Activated CD8-positive, alpha-beta memory T cell treated with anti-CD3 and anti-CD28 coated beads, Interleukin-2, amount 10 ng/mL, durations not matched to agents 7 days and 5 days (primary cell): ENCODE data around the gene MACROH2A1. TPM values are rescaled to one million over a fixed set of nuclear protein-coding genes. Genes with fewer than 3 reads are reported as not detected.

Source experiments
- ATAC-seq: fragments of 150-1000 bp; cut with Tn5 transposase; one replicate; pipeline ENCODE4 v1.10.0; 2021; ENCODE audit warnings: moderate library complexity
- CTCF ChIA-PET: fragments of 350-600 bp; sonication (Branson Sonifier 250); formaldehyde crosslinking; loops from one replicate; lab custom pipeline; 2021; ENCODE audit warnings: antibody characterized with exemption; lab: Charles Lee
- DNase-seq: peaks from one replicate; pipeline ENCODE4 v3.0.0-alpha.2; 2020
- H3K27ac Mint-ChIP-seq: one replicate; pipeline ENCODE4 v1.8.0; 2021; ENCODE audit warnings: mild to moderate bottlenecking, mixed read lengths
- H3K27me3 Mint-ChIP-seq: one replicate; pipeline ENCODE4 v1.8.0; 2021; ENCODE audit warnings: mixed read lengths
- H3K36me3 Mint-ChIP-seq: one replicate; pipeline ENCODE4 v1.8.0; 2021; ENCODE audit warnings: mild to moderate bottlenecking, mixed read lengths
- H3K4me1 Mint-ChIP-seq: one replicate; pipeline ENCODE4 v1.8.0; 2021; ENCODE audit warnings: mixed read lengths
- H3K4me3 Mint-ChIP-seq: one replicate; pipeline ENCODE4 v1.8.0; 2021; ENCODE audit warnings: mild to moderate bottlenecking, moderate library complexity, mixed read lengths
- H3K9me3 Mint-ChIP-seq: one replicate; pipeline ENCODE4 v1.8.0; 2022; ENCODE audit warnings: low read depth, mixed read lengths
- total RNA-seq, 2 experiments: library from RNA; stranded (reverse); gene quantifications; one replicate each; pipeline ENCODE4 v1.2.3, GENCODE V29; 2021

Gene MACROH2A1
- total RNA-seq, 2 experiments from 2014 or later = 281 to 327 TPM

GRCh38 chr5:135400866-135401265 lies 1.8 kb upstream of the MACROH2A1 start:
- no peak overlapping the region for H3K4me3 Mint-ChIP-seq
- no peak for ATAC-seq
- H3K27me3 Mint-ChIP-seq = peaks cover 17% of the 10 kb centered on the region
- H3K4me1 Mint-ChIP-seq = peaks cover 33% of the 10 kb centered on the region
- no peak for DNase-seq
- H3K36me3 Mint-ChIP-seq = peaks cover 5% of the 10 kb centered on the region
- no peak overlapping the region for H3K27ac Mint-ChIP-seq
- no peaks in the 10 kb centered on the region for H3K9me3 Mint-ChIP-seq
- CTCF ChIA-PET = interaction anchor here (4.9 kb wide), 1 partner anchor 24 kb away, joined by 22 read pairs; no protein-coding TSS in a partner anchor

GRCh38 chr5:135399794-135400542 lies 937 bp upstream of the MACROH2A1 start:
- peaks cover 12% of the 10 kb centered on the region for H3K27me3 Mint-ChIP-seq
- H3K27ac Mint-ChIP-seq = peak overlapping the region; percentile 87
- H3K9me3 Mint-ChIP-seq = no peaks in the 10 kb centered on the region
- CTCF ChIA-PET = interaction anchor here (1.3 to 4.9 kb wide), 2 partner anchors 25 to 496 kb away, joined by 3 to 22 read pairs; no protein-coding TSS in a partner anchor
- DNase-seq (no peak), ATAC-seq (no peak)
- H3K4me1 Mint-ChIP-seq = peaks cover 40% of the 10 kb centered on the region
- peaks cover 5% of the 10 kb centered on the region for H3K36me3 Mint-ChIP-seq
- peak overlapping the region; percentile 79 for H3K4me3 Mint-ChIP-seq

GRCh38 chr5:135398160-135398854 lies 724 bp downstream of the MACROH2A1 start:
- H3K27me3 Mint-ChIP-seq = peaks cover 10% of the 10 kb centered on the region
- peak overlapping the region; percentile 85 for H3K4me3 Mint-ChIP-seq
- DNase-seq (peak; percentile 77), ATAC-seq (peak; percentile 49)
- H3K27ac Mint-ChIP-seq = peak overlapping the region; percentile 87
- peaks cover 55% of the 10 kb centered on the region for H3K4me1 Mint-ChIP-seq
- peaks cover 8% of the 10 kb centered on the region for H3K36me3 Mint-ChIP-seq
- no peaks in the 10 kb centered on the region for H3K9me3 Mint-ChIP-seq
- CTCF ChIA-PET = interaction anchor here (4.9 kb wide), 1 partner anchor 27 kb away, joined by 22 read pairs; no protein-coding TSS in a partner anchor

- H3K4me3 Mint-ChIP-seq = peak overlapping the region; percentile 85
- peaks cover 9% of the 10 kb centered on the region for H3K27me3 Mint-ChIP-seq
- H3K9me3 Mint-ChIP-seq = no peaks in the 10 kb centered on the region
- peaks cover 18% of the 10 kb centered on the region for H3K36me3 Mint-ChIP-seq
- H3K4me1 Mint-ChIP-seq = peaks cover 67% of the 10 kb centered on the region
- peak overlapping the region; percentile 35 for H3K27ac Mint-ChIP-seq
- no peak for DNase-seq
- ATAC-seq = no peak
- CTCF ChIA-PET = interaction anchor here (2.4 kb wide), 1 partner anchor 29 kb away, joined by 6 read pairs; no protein-coding TSS in a partner anchor
These were observed 1.9 kb downstream of the MACROH2A1 start for GRCh38 chr5:135397084-135397483.

- Mint-ChIP-seq H3K4me1 (peaks cover 73% of the 10 kb centered on the region), H3K27ac (no peak overlapping the region), H3K36me3 (peaks cover 23% of the 10 kb centered on the region), H3K9me3 (no peaks in the 10 kb centered on the region), H3K4me3 (no peak overlapping the region), H3K27me3 (peaks cover 4% of the 10 kb centered on the region)
- ATAC-seq = no peak
- DNase-seq = no peak
- CTCF ChIA-PET = interaction anchor here (2.4 kb wide), 1 partner anchor 29 kb away, joined by 6 read pairs; no protein-coding TSS in a partner anchor
These were observed 2.5 kb downstream of the MACROH2A1 start for GRCh38 chr5:135396459-135397055.

GRCh38 chr5:135395866-135396265 lies 3.2 kb downstream of the MACROH2A1 start:
- DNase-seq = no peak
- H3K36me3 Mint-ChIP-seq = peaks cover 25% of the 10 kb centered on the region
- no peak for ATAC-seq
- H3K9me3 Mint-ChIP-seq = no peaks in the 10 kb centered on the region
- peak overlapping the region; percentile 21 for H3K27ac Mint-ChIP-seq
- no peak overlapping the region for H3K4me3 Mint-ChIP-seq
- CTCF ChIA-PET = interaction anchor here (1.7 to 2.4 kb wide), 2 partner anchors 28 to 30 kb away, joined by 3 to 6 read pairs; no protein-coding TSS in a partner anchor
- no peaks in the 10 kb centered on the region for H3K27me3 Mint-ChIP-seq
- peaks cover 76% of the 10 kb centered on the region for H3K4me1 Mint-ChIP-seq

GRCh38 chr5:135395451-135395850 lies 3.6 kb downstream of the MACROH2A1 start:
- Mint-ChIP-seq H3K36me3 (peaks cover 25% of the 10 kb centered on the region), H3K4me1 (peaks cover 75% of the 10 kb centered on the region), H3K4me3 (no peak overlapping the region), H3K27me3 (no peaks in the 10 kb centered on the region), H3K27ac (no peak overlapping the region), H3K9me3 (no peaks in the 10 kb centered on the region)
- ATAC-seq = no peak
- no peak for DNase-seq
- CTCF ChIA-PET = interaction anchor here (1.7 to 2.4 kb wide), 2 partner anchors 28 to 30 kb away, joined by 3 to 6 read pairs; no protein-coding TSS in a partner anchor

- H3K27me3 Mint-ChIP-seq = no peaks in the 10 kb centered on the region
- H3K27ac Mint-ChIP-seq = no peak overlapping the region
- peaks cover 68% of the 10 kb centered on the region for H3K4me1 Mint-ChIP-seq
- CTCF ChIA-PET = no interaction called here
- H3K36me3 Mint-ChIP-seq = peaks cover 30% of the 10 kb centered on the region
- no peak for ATAC-seq
- DNase-seq = no peak
- H3K9me3 Mint-ChIP-seq = no peaks in the 10 kb centered on the region
- no peak overlapping the region for H3K4me3 Mint-ChIP-seq
These were observed 4.9 kb downstream of the MACROH2A1 start for GRCh38 chr5:135394095-135394494.

GRCh38 chr5:135393691-135394090 lies 5.3 kb downstream of the MACROH2A1 start:
- DNase-seq (no peak), ATAC-seq (no peak)
- Mint-ChIP-seq H3K27me3 (no peaks in the 10 kb centered on the region), H3K4me3 (no peak overlapping the region), H3K36me3 (peaks cover 33% of the 10 kb centered on the region), H3K4me1 (peaks cover 68% of the 10 kb centered on the region), H3K27ac (no peak overlapping the region), H3K9me3 (no peaks in the 10 kb centered on the region)
- CTCF ChIA-PET = no interaction called here

- ATAC-seq = no peak
- Mint-ChIP-seq H3K4me1 (peaks cover 71% of the 10 kb centered on the region), H3K9me3 (no peaks in the 10 kb centered on the region), H3K27me3 (no peaks in the 10 kb centered on the region), H3K36me3 (peaks cover 37% of the 10 kb centered on the region), H3K27ac (no peak overlapping the region), H3K4me3 (no peak overlapping the region)
- CTCF ChIA-PET = no interaction called here
- DNase-seq = no peak
These were observed 5.8 kb downstream of the MACROH2A1 start for GRCh38 chr5:135393229-135393628.

- peak; percentile 56 for ATAC-seq
- peak overlapping the region; percentile 58 for H3K27ac Mint-ChIP-seq
- CTCF ChIA-PET = interaction anchor here (1.7 kb wide), 1 partner anchor 33 kb away, joined by 3 read pairs; no protein-coding TSS in a partner anchor
- H3K36me3 Mint-ChIP-seq = peaks cover 41% of the 10 kb centered on the region
- DNase-seq = no peak
- H3K9me3 Mint-ChIP-seq = no peaks in the 10 kb centered on the region
- H3K4me3 Mint-ChIP-seq = no peak overlapping the region
- H3K27me3 Mint-ChIP-seq = no peaks in the 10 kb centered on the region
- H3K4me1 Mint-ChIP-seq = peaks cover 70% of the 10 kb centered on the region
These were observed 6.8 kb downstream of the MACROH2A1 start for GRCh38 chr5:135392256-135392655.

GRCh38 chr5:135391869-135392255 lies 7.2 kb downstream of the MACROH2A1 start:
- peak overlapping the region; percentile 58 for H3K27ac Mint-ChIP-seq
- H3K27me3 Mint-ChIP-seq = no peaks in the 10 kb centered on the region
- DNase-seq (no peak), ATAC-seq (no peak)
- CTCF ChIA-PET = interaction anchor here (0.8 to 1.7 kb wide), 3 partner anchors 9 to 34 kb away, joined by 3 to 4 read pairs (median 3); no protein-coding TSS in a partner anchor
- H3K4me3 Mint-ChIP-seq = no peak overlapping the region
- H3K4me1 Mint-ChIP-seq = peaks cover 68% of the 10 kb centered on the region
- H3K36me3 Mint-ChIP-seq = peaks cover 44% of the 10 kb centered on the region
- H3K9me3 Mint-ChIP-seq = no peaks in the 10 kb centered on the region
